H9 (cell line): ENCODE data around the gene SUPT5H. TPM values are rescaled to one million over a fixed set of nuclear protein-coding genes. Genes with fewer than 3 reads are reported as not detected.

Experiments
- DNase-seq: peaks from one replicate; pipeline ENCODE4 v3.0.0-alpha.2; 2017
- H2AFZ ChIP-seq: one replicate; pipeline ENCODE4 v1.6.1; 2013; ENCODE audit warnings: mild to moderate bottlenecking, low read length, control low read depth, moderate library complexity
- H2AK5ac ChIP-seq: 2 replicates; pipeline ENCODE4 v1.6.1; 2013; ENCODE audit warnings: low read length, control low read depth, mixed read lengths; ENCODE audit not compliant: insufficient read length
- H2BK120ac ChIP-seq: one replicate; pipeline ENCODE4 v1.6.1; 2013; ENCODE audit warnings: low read depth, mild to moderate bottlenecking, low read length, control low read depth, inconsistent platforms; ENCODE audit not compliant: poor library complexity, severe bottlenecking
- H2BK12ac ChIP-seq: 2 replicates; pipeline ENCODE4 v1.6.1; 2013; ENCODE audit warnings: low read length, control low read depth, mixed read lengths, low read depth; ENCODE audit not compliant: insufficient read length
- H2BK15ac ChIP-seq: 2 replicates; pipeline ENCODE4 v1.6.1; 2013; ENCODE audit warnings: low read depth, low read length, control low read depth
- H2BK20ac ChIP-seq: one replicate; pipeline ENCODE4 v1.6.1; 2013; ENCODE audit warnings: low read depth, mild to moderate bottlenecking, low read length, control low read depth, inconsistent platforms; ENCODE audit not compliant: poor library complexity, severe bottlenecking
- H2BK5ac ChIP-seq: 2 replicates; pipeline ENCODE4 v1.6.1; 2013; ENCODE audit warnings: low read length, control low read depth, mixed read lengths; ENCODE audit not compliant: insufficient read length
- H3K14ac ChIP-seq: 2 replicates; pipeline ENCODE4 v1.6.1; 2013; ENCODE audit warnings: low read length, control low read depth; ENCODE audit not compliant: insufficient read depth
- H3K18ac ChIP-seq: 2 replicates; pipeline ENCODE4 v1.6.1; 2013; ENCODE audit warnings: low read depth, mild to moderate bottlenecking, mixed read lengths, low read length, control low read depth; ENCODE audit not compliant: insufficient read length
- H3K23ac ChIP-seq: 2 replicates; pipeline ENCODE4 v1.6.1; 2013; ENCODE audit warnings: low read length, control low read depth, mixed read lengths, low read depth; ENCODE audit not compliant: insufficient read length
- H3K23me2 ChIP-seq: 2 replicates; pipeline ENCODE4 v1.6.1; 2013; ENCODE audit warnings: low read depth, mild to moderate bottlenecking, mixed read lengths, low read length, control low read depth; ENCODE audit not compliant: insufficient read length, poor library complexity, severe bottlenecking
- H3K27ac ChIP-seq: 2 replicates; pipeline ENCODE4 v1.5.1; 2013; ENCODE audit warnings: low read length, control low read depth, mixed read lengths, low read depth; ENCODE audit not compliant: insufficient read length
- H3K27me3 ChIP-seq: 2 replicates; pipeline ENCODE4 v1.6.1; 2013; ENCODE audit warnings: low read length, control low read depth, inconsistent platforms; ENCODE audit not compliant: insufficient read depth
- H3K4ac ChIP-seq: 2 replicates; pipeline ENCODE4 v1.6.1; 2013; ENCODE audit warnings: low read depth, mild to moderate bottlenecking, control low read depth, inconsistent platforms, low read length, moderate library complexity
- H3K4me1 ChIP-seq: 2 replicates; pipeline ENCODE4 v1.6.1; 2013; ENCODE audit warnings: low read length, control low read depth, inconsistent platforms; ENCODE audit not compliant: insufficient read depth
- H3K4me2 ChIP-seq: 2 replicates; pipeline ENCODE4 v1.6.1; 2013; ENCODE audit warnings: low read length, control low read depth, mixed read lengths; ENCODE audit not compliant: insufficient read length, insufficient read depth
- H3K56ac ChIP-seq: 2 replicates; pipeline ENCODE4 v1.6.1; 2013; ENCODE audit warnings: low read depth, mild to moderate bottlenecking, mixed read lengths, low read length, control low read depth; ENCODE audit not compliant: insufficient read length
- H3K79me1 ChIP-seq: 2 replicates; pipeline ENCODE4 v1.6.1; 2013; ENCODE audit warnings: low read depth, mild to moderate bottlenecking, moderate library complexity, low read length, control low read depth, inconsistent platforms; ENCODE audit not compliant: insufficient read depth, poor library complexity, severe bottlenecking
- H3K79me2 ChIP-seq: 2 replicates; pipeline ENCODE4 v1.6.1; 2013; ENCODE audit warnings: low read length, control low read depth, inconsistent platforms; ENCODE audit not compliant: insufficient read depth
- H3K9ac ChIP-seq: 2 replicates; pipeline ENCODE4 v1.6.1; 2013; ENCODE audit warnings: low read length, control low read depth, mixed read lengths; ENCODE audit not compliant: insufficient read length; ENCODE audit errors: extremely low read depth
- H3K9me3 ChIP-seq: one replicate; pipeline ENCODE4 v1.6.1; 2013; ENCODE audit warnings: low read depth, low read length, inconsistent platforms; ENCODE audit not compliant: control insufficient read depth
- H3T11ph ChIP-seq: one replicate; pipeline ENCODE4 v1.6.1; 2013; ENCODE audit warnings: mild to moderate bottlenecking, low read length, control low read depth, inconsistent platforms
- H4K20me1 ChIP-seq: one replicate; pipeline ENCODE4 v1.6.1; 2013; ENCODE audit not compliant: control insufficient read depth, insufficient read length, insufficient read depth
- H4K5ac ChIP-seq: 2 replicates; pipeline ENCODE4 v1.6.1; 2013; ENCODE audit warnings: low read depth, mild to moderate bottlenecking, mixed read lengths, low read length, control low read depth; ENCODE audit not compliant: insufficient read length
- H4K8ac ChIP-seq: replicated peaks from 2 replicates; pipeline ENCODE4 v1.6.1; 2013; ENCODE audit warnings: low read length, control low read depth, mixed read lengths, low read depth; ENCODE audit not compliant: insufficient read length
- H4K91ac ChIP-seq: 2 replicates; pipeline ENCODE4 v1.6.1; 2013; ENCODE audit warnings: low read depth, mild to moderate bottlenecking, moderate library complexity, mixed read lengths, low read length, control low read depth; ENCODE audit not compliant: insufficient read length
- H3K27ac Mint-ChIP-seq, 3 experiments: 2 replicates in 2 of 3; 3 replicates in 1 of 3; pipeline ENCODE4 v1.8.0; 2020 to 2021; ENCODE audit warnings: mixed read lengths in 3 of 3, mild to moderate bottlenecking in 1 of 3, moderate library complexity in 1 of 3
- H3K27me3 Mint-ChIP-seq: 2 replicates; pipeline ENCODE4 v1.8.0; 2021; ENCODE audit warnings: low read depth, mild to moderate bottlenecking, moderate library complexity, mixed read lengths
- H3K36me3 Mint-ChIP-seq, 3 experiments: 2 replicates in 2 of 3; 3 replicates in 1 of 3; pipeline ENCODE4 v1.8.0; 2020 to 2021; ENCODE audit warnings: low read depth in 3 of 3, mixed read lengths in 3 of 3; ENCODE audit not compliant: insufficient read depth in 1 of 3
- H3K4me1 Mint-ChIP-seq, 2 experiments: 2 replicates each; pipeline ENCODE4 v1.8.0; 2020; ENCODE audit warnings: mixed read lengths in 2 of 2
- H3K4me3 Mint-ChIP-seq, 2 experiments: 2 replicates in 1 of 2; 3 replicates in 1 of 2; pipeline ENCODE4 v1.8.0; 2020 to 2021; ENCODE audit warnings: mild to moderate bottlenecking in 2 of 2, mixed read lengths in 2 of 2, moderate library complexity in 1 of 2
- H3K9me3 Mint-ChIP-seq, 2 experiments: 2 replicates in 1 of 2; 3 replicates in 1 of 2; pipeline ENCODE4 v1.8.0; 2020; ENCODE audit warnings: mild to moderate bottlenecking in 2 of 2, mixed read lengths in 2 of 2, moderate library complexity in 1 of 2
- CTCF ChIP-seq: fragments of 200-600 bp; sonication (generic); conservative IDR thresholded peaks from 3 replicates; pipeline ENCODE4 v1.8.0; 2021; ENCODE audit warnings: antibody characterized with exemption, mild to moderate bottlenecking
- WGBS: extraction: QIAGEN DNeasy Blood & Tissue Kit; methylation state at CpG from one replicate; pipeline ENCODE4 v1.1.7; 2013; ENCODE audit warnings: missing lambda C conversion rate, low lambda C conversion rate, mixed read lengths; ENCODE audit not compliant: insufficient read length; ENCODE audit errors: extremely low coverage; 5-methylcytosine and 5-hydroxymethylcytosine counted together
- total RNA-seq: library from RNA; stranded (reverse); gene quantifications from 2 replicates; pipeline ENCODE4 v1.2.1, GENCODE V29; 2021

Gene SUPT5H
- total RNA-seq, 1 experiment from 2014 or later, result 145 TPM

- Histone ChIP-seq H2BK12ac (no peak overlapping the region), H3K27ac (no peak overlapping the region)
These were observed 40.0 kb upstream of the SUPT5H start for GRCh38 chr19:39405261-39405957.

More at GRCh38 chr19:39405261-39405957, 40.0 kb upstream of the SUPT5H start:
- H2AK5ac ChIP-seq, result no peak overlapping the region
- H4K8ac ChIP-seq, result no peak overlapping the region
- H2BK5ac ChIP-seq, result no peak overlapping the region
- TF ChIP-seq CTCF, result no peak
- H3K79me1 ChIP-seq, result no peaks in the 10 kb centered on the region
- H4K91ac ChIP-seq, result no peak overlapping the region
- no peak overlapping the region for H3K14ac ChIP-seq
- H3K4ac ChIP-seq, result no peak overlapping the region
- peaks cover 40 to 53% of the 10 kb centered on the region in 2 experiments for H3K4me1 Mint-ChIP-seq
- H3K27me3 ChIP-seq, result no peaks in the 10 kb centered on the region
- DNase-seq, result no peak
- peak overlapping the region; percentile 15 for H3K18ac ChIP-seq
- H3K56ac ChIP-seq, result no peak overlapping the region
- no peak overlapping the region for H2BK20ac ChIP-seq
- no peak overlapping the region for H2AFZ ChIP-seq
- peaks cover 3% of the 10 kb centered on the region; the same call in 1 of the 2 replicates for H3K79me2 ChIP-seq
- no CpG with 5 or more reads among the region's 17 CpGs for WGBS
- H4K20me1 ChIP-seq, result no peaks in the 10 kb centered on the region
- no peaks in the 10 kb centered on the region; the same call in 1 of the 2 replicates for H3K27me3 Mint-ChIP-seq
- H3K36me3 Mint-ChIP-seq, result peaks cover 6 to 13% (median 11%) of the 10 kb centered on the region in 3 experiments
- H3T11ph ChIP-seq, result no peak overlapping the region
- H2BK120ac ChIP-seq, result no peak overlapping the region
- H3K23me2 ChIP-seq, result peaks cover 27% of the 10 kb centered on the region
- no peak overlapping the region for H3K23ac ChIP-seq
- no peaks in the 10 kb centered on the region for H3K9me3 ChIP-seq
- no peak overlapping the region for H3K4me2 ChIP-seq
- H3K9me3 Mint-ChIP-seq, result no peaks in the 10 kb centered on the region
- H3K4me3 Mint-ChIP-seq, result peak overlapping the region; percentile 38 to 83
- no peak overlapping the region for H3K9ac ChIP-seq
- H4K5ac ChIP-seq, result no peak overlapping the region
- no peak overlapping the region for H2BK15ac ChIP-seq
- H3K27ac Mint-ChIP-seq, result peak overlapping the region in 1 of 3 experiments; percentile 68; a peak in 3 of 7 replicates
- peaks cover 5% of the 10 kb centered on the region; the same call in 1 of the 2 replicates for H3K4me1 ChIP-seq
